SJSA1 (cell line): ENCODE data around the gene SLC38A9. TPM values are rescaled to one million over a fixed set of nuclear protein-coding genes. Genes with fewer than 3 reads are reported as not detected.
"Not testable (repeated sequence)": the region's sequence is repeated elsewhere in the genome, so short reads cannot be mapped to it uniquely, and the experiment has no call there.

Experiments used
- DNase-seq, 2 experiments: peaks; one replicate each; pipeline ENCODE4 v3.0.0-alpha.2; 2015 to 2020; ENCODE audit warnings: low spot score in 2 of 2, low read depth in 1 of 2
- H3K27ac ChIP-seq: fragments of 250-450 bp; sonication (Bioruptor Pico); 2 replicates; pipeline ENCODE4 v1.5.1; 2020; ENCODE audit warnings: mild to moderate bottlenecking, moderate library complexity
- H3K27me3 ChIP-seq: fragments of 250-450 bp; sonication (Bioruptor Pico); replicated peaks from 2 replicates; pipeline ENCODE4 v1.5.1; 2020; ENCODE audit warnings: mild to moderate bottlenecking, moderate library complexity
- H3K36me3 ChIP-seq: fragments of 250-450 bp; sonication (Bioruptor Pico); 2 replicates; pipeline ENCODE4 v1.5.1; 2020; ENCODE audit warnings: mild to moderate bottlenecking
- H3K4me1 ChIP-seq: fragments of 250-450 bp; sonication (Bioruptor Pico); replicated peaks from 2 replicates; pipeline ENCODE4 v1.6.1; 2021; ENCODE audit warnings: mild to moderate bottlenecking
- H3K4me3 ChIP-seq: fragments of 250-450 bp; sonication (Bioruptor Pico); 2 replicates; pipeline ENCODE4 v1.5.1; 2020; ENCODE audit warnings: mild to moderate bottlenecking
- H3K9me3 ChIP-seq: fragments of 250-450 bp; sonication (Bioruptor Pico); replicated peaks from 2 replicates; pipeline ENCODE4 v1.5.1; 2020; ENCODE audit warnings: mild to moderate bottlenecking
- total RNA-seq: library from RNA; depleted of rRNA; stranded (reverse); fragments of >200 nt; shearing (Covaris generic); gene quantifications from 2 replicates; pipeline ENCODE4 v1.2.3, GENCODE V29; 2014

Gene SLC38A9
- total RNA-seq, 1 experiment from 2014 or later: 26.6 TPM

DNA sequence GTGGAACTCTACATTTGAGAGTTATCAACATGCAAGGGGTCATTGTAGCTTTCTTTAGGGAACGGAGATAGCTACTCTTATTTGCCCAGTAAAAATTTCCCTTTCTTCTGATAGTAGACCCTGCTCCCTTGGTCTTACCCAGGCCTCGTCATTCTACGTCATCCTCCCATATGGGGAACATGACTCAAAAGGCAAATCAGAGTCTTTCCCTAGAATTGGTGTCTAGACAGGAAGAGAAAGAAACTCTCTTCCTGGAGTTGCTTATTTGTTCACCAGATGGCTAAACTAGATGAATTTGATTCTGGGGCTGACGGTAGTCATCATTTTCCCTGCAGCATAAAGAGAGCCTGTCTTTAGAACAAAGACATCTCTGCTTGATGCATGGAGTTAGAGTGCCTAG is 12.2 kb upstream of the SLC38A9 start:
- H3K4me1 ChIP-seq: no peaks in the 10 kb centered on the region
- no peak overlapping the region for H3K27ac ChIP-seq
- H3K9me3 ChIP-seq: no peaks in the 10 kb centered on the region
- H3K36me3 ChIP-seq: no peaks in the 10 kb centered on the region
- DNase-seq: no peak
- no peaks in the 10 kb centered on the region for H3K27me3 ChIP-seq
- no peak overlapping the region for H3K4me3 ChIP-seq

DNA sequence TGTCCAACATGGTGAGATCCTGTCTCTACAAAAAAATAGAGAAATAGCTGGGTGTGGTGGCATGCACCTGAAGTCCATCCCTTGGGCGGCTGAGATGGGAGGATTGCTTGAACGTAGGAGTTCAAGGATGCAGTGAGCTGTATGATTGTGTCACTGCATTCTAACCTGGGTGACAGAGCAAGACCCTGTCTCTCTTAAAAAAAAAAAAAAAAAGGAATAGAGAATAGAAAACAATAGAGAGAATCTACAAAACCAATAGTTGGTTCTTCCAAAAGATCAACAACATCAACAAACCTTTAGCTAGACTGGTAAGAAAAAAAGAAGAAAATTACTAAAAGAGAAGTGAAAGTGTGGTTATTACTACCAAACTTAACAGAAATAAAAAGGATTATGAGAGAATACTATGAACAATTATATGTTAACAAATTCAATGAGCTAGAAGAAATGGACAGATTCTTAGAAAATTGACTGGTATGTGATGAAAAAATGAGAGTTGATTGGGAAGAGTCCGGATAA is 8.1 kb upstream of the SLC38A9 start:
- H3K36me3 ChIP-seq: no peaks in the 10 kb centered on the region
- H3K4me1 ChIP-seq: no peaks in the 10 kb centered on the region
- no peaks in the 10 kb centered on the region for H3K9me3 ChIP-seq
- H3K27ac ChIP-seq: no peak overlapping the region
- no peak overlapping the region for H3K4me3 ChIP-seq
- H3K27me3 ChIP-seq: no peaks in the 10 kb centered on the region; the same call in 1 of the 2 replicates
- no peak for DNase-seq

DNA sequence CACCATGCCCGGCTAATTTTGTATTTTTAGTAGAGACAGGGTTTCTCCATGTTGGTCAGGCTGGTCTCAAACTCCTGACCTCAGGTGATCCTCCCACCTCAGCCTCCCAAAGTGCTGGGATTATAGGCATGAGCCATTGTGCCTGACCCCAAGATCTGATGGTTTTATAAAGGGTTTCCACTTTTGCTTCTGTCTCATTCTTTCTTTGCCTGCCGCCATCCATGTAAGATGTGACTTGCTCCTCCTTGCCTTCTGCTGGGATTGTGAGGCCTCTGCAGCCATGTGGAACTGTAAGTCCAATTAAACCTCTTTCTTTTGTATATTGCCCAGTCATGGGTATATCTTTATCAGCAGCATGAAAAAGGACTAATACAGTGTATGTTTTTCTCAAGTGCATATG is 6.9 kb upstream of the SLC38A9 start:
- not testable (repeated sequence) for DNase-seq, H3K4me3 ChIP-seq

DNA sequence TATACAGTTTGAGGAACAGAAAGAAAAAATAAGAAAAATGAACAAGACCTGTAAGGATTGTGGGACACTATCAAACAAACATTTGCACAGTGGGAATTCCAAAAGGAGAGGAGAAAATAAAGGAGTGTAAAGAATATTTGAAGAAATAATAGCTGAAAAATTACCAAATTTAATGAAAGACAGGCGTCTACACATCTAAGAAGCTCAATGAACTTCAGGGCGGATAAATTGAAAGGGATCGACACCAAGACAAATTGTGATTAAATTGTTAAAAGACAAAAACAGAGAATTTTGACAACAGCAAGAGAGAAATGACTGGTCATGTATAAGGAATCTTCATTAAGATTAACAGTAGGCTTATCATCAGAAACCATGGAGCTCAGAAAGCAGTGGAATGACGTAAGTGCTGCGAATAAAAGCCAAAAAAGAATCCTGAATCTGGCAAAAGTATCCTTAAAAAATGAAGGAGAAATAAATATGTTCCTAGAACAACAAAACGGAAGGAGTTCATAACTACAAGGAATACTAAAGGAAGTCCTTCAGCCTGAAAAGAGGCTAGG is 3.5 kb upstream of the SLC38A9 start:
- DNase-seq: no peak
- H3K4me1 ChIP-seq: peaks cover 9% of the 10 kb centered on the region; the same call in 1 of the 2 replicates
- no peaks in the 10 kb centered on the region; the same call in 1 of the 2 replicates for H3K27me3 ChIP-seq
- H3K9me3 ChIP-seq: no peaks in the 10 kb centered on the region
- no peak overlapping the region for H3K4me3 ChIP-seq
- no peaks in the 10 kb centered on the region for H3K36me3 ChIP-seq
- H3K27ac ChIP-seq: no peak overlapping the region

More for the DNA sequence above, 6.9 kb upstream of the SLC38A9 start:
- H3K9me3 ChIP-seq, H3K36me3 ChIP-seq, H3K27ac ChIP-seq, H3K27me3 ChIP-seq, H3K4me1 ChIP-seq: not testable (repeated sequence)

DNA sequence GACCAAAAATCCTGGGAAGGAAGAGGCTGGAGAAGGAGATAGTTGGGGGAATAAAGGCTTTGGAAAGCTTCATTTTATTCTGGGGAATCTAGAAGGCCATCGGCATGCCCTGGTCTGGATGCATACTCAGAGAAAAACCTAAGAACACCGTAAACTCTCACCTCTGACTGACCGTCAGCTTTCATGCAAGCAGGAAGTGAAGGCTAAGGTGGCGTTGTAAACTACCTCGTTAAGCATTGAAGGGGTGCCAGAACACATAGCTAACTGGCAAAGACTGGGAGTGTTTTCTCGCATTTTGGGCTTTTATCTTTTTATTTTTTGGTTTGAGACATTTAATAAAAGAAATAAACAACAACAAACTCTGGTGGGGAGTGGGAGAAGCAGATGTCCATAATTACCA is 2.6 kb upstream of the SLC38A9 start:
- Histone ChIP-seq H3K9me3 (no peaks in the 10 kb centered on the region), H3K4me3 (no peak overlapping the region)
- DNase-seq: no peak

DNA sequence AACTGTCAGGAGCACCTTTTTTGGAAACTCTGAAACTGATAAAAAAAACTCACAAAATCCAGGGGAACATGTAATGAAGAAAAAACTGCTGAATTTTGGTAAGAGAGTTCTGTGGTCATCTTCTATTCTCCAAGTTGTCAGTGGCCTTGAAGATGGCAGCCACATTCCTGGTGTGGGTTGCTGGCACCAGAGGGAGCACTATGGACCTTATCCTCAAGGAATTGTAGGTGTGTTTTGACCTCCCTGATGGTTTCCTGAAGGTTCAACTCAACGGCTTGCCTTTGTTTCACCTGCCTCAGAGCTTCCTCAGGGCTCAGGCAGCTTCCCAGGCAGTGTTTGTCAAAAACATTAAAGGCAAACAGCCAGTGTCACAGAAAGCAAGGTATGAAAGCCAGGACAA is 2.2 kb upstream of the SLC38A9 start:
- peaks cover 9% of the 10 kb centered on the region; the same call in 1 of the 2 replicates for H3K4me1 ChIP-seq
- DNase-seq: peak in 1 of 2 experiments; percentile 4
- H3K4me3 ChIP-seq: no peak overlapping the region
- H3K9me3 ChIP-seq: no peaks in the 10 kb centered on the region
- H3K36me3 ChIP-seq: no peaks in the 10 kb centered on the region
- H3K27ac ChIP-seq: no peak overlapping the region
- H3K27me3 ChIP-seq: no peaks in the 10 kb centered on the region; the same call in 1 of the 2 replicates

More for the DNA sequence above, 2.6 kb upstream of the SLC38A9 start:
- Histone ChIP-seq H3K27me3 (no peaks in the 10 kb centered on the region; the same call in 1 of the 2 replicates), H3K36me3 (no peaks in the 10 kb centered on the region), H3K27ac (no peak overlapping the region), H3K4me1 (peaks cover 9% of the 10 kb centered on the region; the same call in 1 of the 2 replicates)

DNA sequence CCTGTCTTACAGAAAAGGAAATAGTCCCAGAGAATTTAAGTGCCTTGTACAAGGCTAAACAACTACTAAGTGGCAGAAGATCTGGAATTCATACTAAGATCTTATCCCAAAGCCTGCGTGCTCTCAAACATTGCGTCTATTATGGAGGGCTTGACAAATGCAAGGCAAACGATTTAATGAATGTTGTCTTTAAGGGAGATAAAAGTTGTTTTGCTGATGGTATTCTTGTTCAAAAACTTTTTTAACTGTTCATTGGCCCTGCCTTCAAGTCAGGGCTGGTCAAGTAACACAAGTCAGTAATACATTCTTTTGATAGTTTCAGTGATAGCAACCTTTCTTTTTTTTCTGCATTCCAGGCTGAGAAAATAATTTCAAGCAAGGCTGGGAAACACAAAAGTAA is 1.7 kb upstream of the SLC38A9 start:
- Histone ChIP-seq H3K27ac (no peak overlapping the region), H3K4me3 (no peak overlapping the region), H3K36me3 (no peaks in the 10 kb centered on the region), H3K9me3 (no peaks in the 10 kb centered on the region), H3K27me3 (no peaks in the 10 kb centered on the region; the same call in 1 of the 2 replicates), H3K4me1 (peaks cover 9% of the 10 kb centered on the region; the same call in 1 of the 2 replicates)
- no peak for DNase-seq

DNA sequence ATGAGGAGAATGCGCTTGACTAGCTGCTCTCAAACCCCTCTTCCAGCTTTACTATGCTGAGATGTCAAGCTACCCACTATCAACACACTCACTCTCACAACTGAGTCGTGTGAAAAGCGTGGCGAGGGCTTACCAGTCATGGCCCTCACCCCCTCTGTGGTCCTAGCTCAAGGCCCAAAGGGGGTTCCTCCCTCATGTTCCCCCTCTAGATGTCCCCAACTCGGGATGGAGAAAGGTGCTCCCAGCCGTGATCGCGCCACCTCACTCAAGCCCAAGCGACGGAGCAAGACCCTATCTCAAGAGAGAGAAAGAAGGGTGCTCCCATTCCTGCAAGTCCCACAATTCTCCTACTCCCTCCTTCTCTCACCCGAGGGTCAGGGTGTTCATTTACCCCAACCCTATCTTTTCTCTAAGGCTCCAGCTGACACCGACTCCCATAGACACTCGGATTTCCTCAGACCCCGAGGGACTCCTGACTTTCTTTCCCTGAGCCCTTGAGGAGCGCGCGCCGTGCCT is 559 bp downstream of the SLC38A9 start:
- no peak overlapping the region for H3K27ac ChIP-seq
- DNase-seq: no peak
- H3K36me3 ChIP-seq: no peaks in the 10 kb centered on the region
- H3K27me3 ChIP-seq: no peaks in the 10 kb centered on the region; the same call in 1 of the 2 replicates
- no peaks in the 10 kb centered on the region for H3K9me3 ChIP-seq
- peak overlapping the region; percentile 57 for H3K4me3 ChIP-seq
- peaks cover 9% of the 10 kb centered on the region; the same call in 1 of the 2 replicates for H3K4me1 ChIP-seq

DNA sequence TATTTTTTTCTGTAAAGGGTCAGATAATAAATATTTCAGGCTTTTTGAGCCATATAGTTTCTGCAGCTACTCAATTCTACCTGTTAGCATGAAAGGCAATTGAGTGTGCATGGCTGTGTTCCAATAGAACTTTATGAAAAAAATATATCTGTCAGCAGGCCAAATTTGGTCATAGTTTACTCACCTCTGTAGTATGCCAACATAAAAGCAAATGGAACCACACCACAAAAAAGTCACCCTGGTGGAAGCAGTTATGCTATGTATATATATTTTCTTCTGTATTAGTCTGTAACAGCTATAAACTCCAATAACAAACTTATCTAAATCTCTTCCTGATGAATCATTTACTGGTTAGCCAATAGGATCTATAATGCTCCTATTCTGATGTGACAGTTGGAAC is 3.4 kb downstream of the SLC38A9 start:
- DNase-seq: no peak
- Histone ChIP-seq H3K4me3 (no peak overlapping the region), H3K27me3 (no peaks in the 10 kb centered on the region), H3K36me3 (no peaks in the 10 kb centered on the region), H3K9me3 (no peaks in the 10 kb centered on the region), H3K4me1 (peaks cover 9% of the 10 kb centered on the region; the same call in 1 of the 2 replicates), H3K27ac (no peak overlapping the region)

DNA sequence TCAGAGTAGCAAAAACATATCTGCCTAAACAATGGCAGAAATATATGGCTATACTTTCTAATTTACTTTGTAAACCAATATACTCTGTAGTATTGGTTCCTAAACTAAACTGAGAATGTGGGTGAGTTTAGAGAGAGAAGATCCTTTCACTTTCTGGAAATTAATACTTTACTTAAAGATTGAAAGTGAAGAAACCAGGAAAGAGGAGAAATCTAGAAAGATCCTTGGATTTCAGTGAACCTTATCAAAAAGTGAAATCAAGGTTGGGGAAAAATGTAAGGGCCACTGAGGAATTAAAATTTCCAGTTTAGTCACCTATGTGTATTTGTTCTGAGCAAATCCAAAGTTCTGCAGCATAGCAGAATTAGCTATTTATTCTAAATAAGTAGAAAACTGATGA is 5.9 kb downstream of the SLC38A9 start:
- no peak overlapping the region for H3K4me3 ChIP-seq
- H3K9me3 ChIP-seq: no peaks in the 10 kb centered on the region
- peaks cover 2% of the 10 kb centered on the region; the same call in 1 of the 2 replicates for H3K36me3 ChIP-seq
- H3K27me3 ChIP-seq: no peaks in the 10 kb centered on the region
- peaks cover under 1% of the 10 kb centered on the region; the same call in 1 of the 2 replicates for H3K4me1 ChIP-seq
- DNase-seq: no peak
- H3K27ac ChIP-seq: no peak overlapping the region

DNA sequence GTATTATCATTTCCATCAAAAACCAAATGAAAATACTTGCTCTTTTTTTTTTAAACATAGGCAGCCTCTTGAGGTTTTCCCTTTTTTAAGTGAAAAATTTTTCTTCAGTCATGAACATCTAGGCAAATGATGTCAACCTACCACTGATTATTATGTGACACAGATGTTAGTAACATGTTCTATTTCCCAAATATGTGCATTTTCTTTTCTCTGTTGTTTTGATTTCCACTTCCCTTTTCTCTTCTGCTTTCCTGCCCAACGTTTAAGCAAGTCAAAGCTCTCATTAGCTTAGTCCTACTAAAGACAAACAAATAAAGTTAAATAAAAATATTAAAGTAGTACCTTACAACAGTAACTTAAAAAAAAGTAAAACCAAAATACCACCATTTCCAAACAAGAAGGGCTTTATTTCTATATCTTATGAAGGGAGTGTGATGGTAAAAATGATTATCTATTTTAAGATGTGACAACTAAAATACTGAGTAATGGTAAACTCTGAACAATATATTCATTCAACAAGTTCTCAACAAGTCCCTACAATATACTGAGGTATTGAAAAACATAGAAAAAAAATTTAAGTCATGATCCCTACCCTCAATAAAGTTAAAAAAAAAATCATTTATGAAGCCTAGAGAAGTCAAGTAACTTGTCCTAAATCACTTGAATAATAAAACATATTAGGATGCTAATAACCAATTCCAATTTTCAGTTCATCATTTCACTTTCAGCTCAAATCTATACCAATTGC is 9.4 kb downstream of the SLC38A9 start:
- no peaks in the 10 kb centered on the region for H3K4me1 ChIP-seq
- DNase-seq: no peak
- H3K9me3 ChIP-seq: no peaks in the 10 kb centered on the region
- H3K36me3 ChIP-seq: peaks cover 2% of the 10 kb centered on the region; the same call in 1 of the 2 replicates
- no peaks in the 10 kb centered on the region for H3K27me3 ChIP-seq
- no peak overlapping the region for H3K27ac ChIP-seq
- no peak overlapping the region for H3K4me3 ChIP-seq

DNA sequence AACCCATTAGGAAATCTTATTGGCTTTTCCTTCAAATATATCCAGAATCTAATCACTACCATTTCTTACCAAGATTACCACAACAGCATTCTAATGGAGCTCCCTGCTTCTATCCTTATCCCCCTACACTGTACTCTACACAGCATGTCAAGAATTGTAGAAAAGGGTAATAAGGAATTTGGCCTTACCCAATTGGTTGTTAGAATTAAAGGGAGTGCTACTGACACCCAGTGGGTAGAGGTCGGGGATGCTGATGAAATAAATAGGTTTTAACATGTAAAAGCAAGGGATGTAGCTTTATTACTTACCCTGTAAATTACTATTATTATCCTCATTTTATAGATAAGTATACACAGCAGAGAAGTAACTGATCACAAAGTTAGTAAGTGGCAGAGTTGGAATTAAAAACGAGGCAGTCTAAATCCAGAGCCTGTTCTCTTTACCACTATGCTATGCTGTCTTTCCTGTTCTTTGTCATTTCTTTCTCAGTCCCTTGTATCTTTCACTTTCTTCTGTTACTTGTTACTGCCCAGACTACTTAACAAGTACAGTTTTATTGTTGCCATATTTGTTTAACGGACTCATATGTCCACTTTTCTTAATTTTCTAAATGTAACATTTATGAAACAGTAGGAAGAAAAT is 10.5 kb downstream of the SLC38A9 start:
- H3K36me3 ChIP-seq: peaks cover 2% of the 10 kb centered on the region; the same call in 1 of the 2 replicates
- H3K27ac ChIP-seq: no peak overlapping the region
- no peaks in the 10 kb centered on the region for H3K4me1 ChIP-seq
- DNase-seq: no peak
- no peaks in the 10 kb centered on the region for H3K27me3 ChIP-seq
- H3K4me3 ChIP-seq: no peak overlapping the region
- no peaks in the 10 kb centered on the region for H3K9me3 ChIP-seq

DNA sequence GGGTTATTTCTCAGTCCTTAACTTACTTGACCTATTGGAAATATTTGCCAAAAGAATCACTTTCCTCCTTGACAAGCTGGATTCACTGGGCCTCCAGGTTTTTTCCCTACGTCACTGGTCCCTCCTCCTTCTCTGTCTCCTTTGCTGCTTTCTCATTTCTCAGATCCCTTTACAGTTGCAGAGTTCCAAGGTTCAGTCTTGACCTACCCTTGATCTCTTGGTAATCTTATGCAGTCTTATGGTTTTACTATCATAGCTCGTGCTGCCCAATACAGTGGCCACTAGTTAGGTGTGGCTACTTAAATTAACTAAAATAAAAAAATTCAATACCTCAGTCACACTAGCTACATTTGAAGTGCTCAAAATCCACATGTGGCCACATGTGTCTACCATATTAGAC is 11.4 kb downstream of the SLC38A9 start:
- peaks cover 2% of the 10 kb centered on the region; the same call in 1 of the 2 replicates for H3K36me3 ChIP-seq
- no peak overlapping the region for H3K27ac ChIP-seq
- no peak for DNase-seq
- H3K27me3 ChIP-seq: no peaks in the 10 kb centered on the region
- no peaks in the 10 kb centered on the region for H3K9me3 ChIP-seq
- no peak overlapping the region for H3K4me3 ChIP-seq
- no peaks in the 10 kb centered on the region for H3K4me1 ChIP-seq
